ENCODE measurements around the gene ACSF3. TPM values are rescaled to one million over a fixed set of nuclear protein-coding genes. Genes with fewer than 3 reads are reported as not detected.

Gene ACSF3
- total RNA-seq, 2 donors from 2014 or later = 24.1 to 41.7 TPM

DNA sequence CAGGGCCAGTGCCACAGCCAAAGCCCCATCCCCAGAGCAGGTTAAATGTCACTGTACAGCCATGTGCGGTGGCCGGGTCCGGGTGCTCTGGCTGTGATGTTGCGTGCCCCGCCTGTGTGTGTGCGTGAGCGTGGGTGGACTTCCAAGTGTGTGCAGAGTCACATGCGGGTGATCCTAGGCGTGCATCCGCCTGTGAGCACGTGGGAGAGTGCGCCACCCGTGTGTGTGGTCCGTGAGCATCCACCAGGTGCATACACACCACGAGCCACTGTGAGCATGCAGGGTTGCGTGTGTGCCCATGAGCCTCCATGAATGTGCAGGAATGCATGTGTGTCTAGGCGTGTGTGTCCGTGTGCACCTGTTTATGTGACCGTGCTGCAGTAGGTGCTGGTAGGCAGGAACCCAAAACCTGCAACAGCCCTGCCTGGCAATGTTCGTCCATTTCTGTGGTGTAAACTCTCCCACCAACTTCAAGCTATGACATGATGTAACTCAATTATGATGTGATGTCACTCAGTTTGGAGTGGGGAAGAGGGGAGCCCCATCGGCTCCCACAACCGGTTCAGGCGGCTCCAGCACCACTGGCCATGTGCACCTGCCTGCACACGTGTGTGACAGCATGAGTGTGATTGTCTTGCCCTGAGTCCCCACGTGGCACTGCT, 37.6 kb upstream of the ACSF3 start:
- TF ChIP-seq, protein P1, sequence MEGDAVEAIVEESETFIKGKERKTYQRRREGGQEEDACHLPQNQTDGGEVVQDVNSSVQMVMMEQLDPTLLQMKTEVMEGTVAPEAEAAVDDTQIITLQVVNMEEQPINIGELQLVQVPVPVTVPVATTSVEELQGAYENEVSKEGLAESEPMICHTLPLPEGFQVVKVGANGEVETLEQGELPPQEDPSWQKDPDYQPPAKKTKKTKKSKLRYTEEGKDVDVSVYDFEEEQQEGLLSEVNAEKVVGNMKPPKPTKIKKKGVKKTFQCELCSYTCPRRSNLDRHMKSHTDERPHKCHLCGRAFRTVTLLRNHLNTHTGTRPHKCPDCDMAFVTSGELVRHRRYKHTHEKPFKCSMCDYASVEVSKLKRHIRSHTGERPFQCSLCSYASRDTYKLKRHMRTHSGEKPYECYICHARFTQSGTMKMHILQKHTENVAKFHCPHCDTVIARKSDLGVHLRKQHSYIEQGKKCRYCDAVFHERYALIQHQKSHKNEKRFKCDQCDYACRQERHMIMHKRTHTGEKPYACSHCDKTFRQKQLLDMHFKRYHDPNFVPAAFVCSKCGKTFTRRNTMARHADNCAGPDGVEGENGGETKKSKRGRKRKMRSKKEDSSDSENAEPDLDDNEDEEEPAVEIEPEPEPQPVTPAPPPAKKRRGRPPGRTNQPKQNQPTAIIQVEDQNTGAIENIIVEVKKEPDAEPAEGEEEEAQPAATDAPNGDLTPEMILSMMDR (IDR thresholded peaks at IDR 0.05) = no peak
- Histone ChIP-seq H3K9me3 (no peaks in the 10 kb centered on the region), H3K27ac (no peak overlapping the region), H3K36me3 (no peaks in the 10 kb centered on the region), H3K27me3 (replicated peaks; ENCODE audit: insufficient read depth) (no peaks in the 10 kb centered on the region), H3K4me1 (ENCODE audit: control insufficient read depth in 1 of 2, low read depth in 2 of 2) (no peaks in the 10 kb centered on the region), H3K4me3 (no peak overlapping the region)
- ATAC-seq (ENCODE audit: insufficient number of reproducible peaks, low FRiP score, low read depth) (no peak), DNase-seq (ENCODE audit: low spot score) (no peak)

DNA sequence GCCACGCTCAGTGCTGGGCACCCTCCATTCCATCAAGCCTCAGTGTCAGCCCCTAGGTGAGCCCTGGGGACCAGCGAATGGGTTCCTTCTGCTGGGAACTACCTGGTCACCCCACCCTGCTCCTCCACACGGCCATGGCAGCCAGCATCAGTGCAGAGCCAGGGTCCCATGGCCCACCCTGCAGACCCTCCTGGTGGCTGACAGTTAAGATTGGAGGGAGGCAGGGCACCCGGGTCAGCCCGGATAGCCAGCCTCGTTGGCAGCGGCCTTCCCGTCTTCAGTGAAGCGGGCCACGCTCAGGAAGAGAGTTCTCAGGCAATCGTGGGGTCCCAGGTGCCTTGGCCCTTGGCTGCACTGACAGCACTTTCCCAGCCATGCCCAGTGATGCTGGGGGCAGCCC, 37.1 kb upstream of the ACSF3 start:
- Histone ChIP-seq H3K27me3 (replicated peaks; ENCODE audit: insufficient read depth) (no peaks in the 10 kb centered on the region), H3K36me3 (no peaks in the 10 kb centered on the region), H3K4me3 (no peak overlapping the region), H3K27ac (no peak overlapping the region), H3K4me1 (ENCODE audit: control insufficient read depth in 1 of 2, low read depth in 2 of 2) (no peaks in the 10 kb centered on the region), H3K9me3 (no peaks in the 10 kb centered on the region)
- DNase-seq (ENCODE audit: low spot score) (no peak), ATAC-seq (ENCODE audit: insufficient number of reproducible peaks, low FRiP score, low read depth) (no peak)
- TF ChIP-seq, protein P1 (IDR thresholded peaks at IDR 0.05) = no peak

DNA sequence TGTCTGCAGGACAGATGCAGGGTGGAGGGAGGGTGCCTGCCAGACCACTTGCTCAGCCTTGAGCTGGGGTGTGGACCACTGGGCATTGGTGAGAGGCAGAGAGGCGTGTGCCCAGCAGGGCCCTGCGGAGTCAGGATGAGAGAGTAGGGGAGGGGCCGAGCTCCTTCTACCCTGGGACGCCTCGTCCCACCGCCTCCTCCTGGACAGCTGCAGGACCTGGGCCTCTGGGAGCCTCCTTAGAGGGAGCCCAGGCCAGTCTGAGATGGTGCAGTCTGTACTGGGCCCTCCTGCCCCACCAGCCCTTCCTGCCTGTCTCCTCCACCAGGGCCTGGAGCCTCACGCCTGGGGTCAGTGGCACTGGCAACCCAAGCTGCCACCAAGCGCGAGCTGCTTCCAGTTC, 35.9 kb upstream of the ACSF3 start:
- Histone ChIP-seq H3K9me3 (no peaks in the 10 kb centered on the region), H3K27me3 (replicated peaks; ENCODE audit: insufficient read depth) (no peaks in the 10 kb centered on the region), H3K4me1 (ENCODE audit: control insufficient read depth in 1 of 2, low read depth in 2 of 2) (no peaks in the 10 kb centered on the region), H3K36me3 (no peaks in the 10 kb centered on the region), H3K4me3 (no peak overlapping the region), H3K27ac (no peak overlapping the region)
- TF ChIP-seq, protein P1 (IDR thresholded peaks at IDR 0.05) = no peak
- no peak for ATAC-seq (ENCODE audit: insufficient number of reproducible peaks, low FRiP score, low read depth)
- DNase-seq (ENCODE audit: low spot score) = no peak

DNA sequence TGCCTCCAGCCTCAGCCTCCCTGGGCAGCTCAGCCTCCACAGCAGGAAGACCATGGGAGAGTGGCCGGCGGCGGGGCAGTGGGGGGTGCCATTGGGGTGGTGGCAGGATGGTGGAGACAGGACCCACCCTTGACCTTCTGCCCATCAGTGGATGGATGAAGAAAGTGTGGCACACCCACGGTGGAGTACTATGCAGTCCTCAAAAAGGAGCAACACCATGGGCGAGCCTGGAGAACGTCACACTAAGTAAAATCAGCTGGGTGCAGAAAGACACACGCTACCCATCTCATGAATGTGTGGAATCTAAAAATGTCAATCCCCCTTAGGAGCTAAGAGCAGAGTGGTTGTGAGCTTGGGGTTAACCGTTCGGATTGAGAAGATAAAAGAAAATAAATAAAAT, 34.8 kb upstream of the ACSF3 start:
- DNase-seq (ENCODE audit: low spot score) (no peak), ATAC-seq (ENCODE audit: insufficient number of reproducible peaks, low FRiP score, low read depth) (no peak)
- Histone ChIP-seq H3K9me3 (no peaks in the 10 kb centered on the region), H3K27ac (no peak overlapping the region), H3K4me1 (ENCODE audit: control insufficient read depth in 1 of 2, low read depth in 2 of 2) (no peaks in the 10 kb centered on the region), H3K27me3 (replicated peaks; ENCODE audit: insufficient read depth) (no peaks in the 10 kb centered on the region), H3K4me3 (no peak overlapping the region), H3K36me3 (no peaks in the 10 kb centered on the region)
- TF ChIP-seq, protein P1 (IDR thresholded peaks at IDR 0.05) = no peak

DNA sequence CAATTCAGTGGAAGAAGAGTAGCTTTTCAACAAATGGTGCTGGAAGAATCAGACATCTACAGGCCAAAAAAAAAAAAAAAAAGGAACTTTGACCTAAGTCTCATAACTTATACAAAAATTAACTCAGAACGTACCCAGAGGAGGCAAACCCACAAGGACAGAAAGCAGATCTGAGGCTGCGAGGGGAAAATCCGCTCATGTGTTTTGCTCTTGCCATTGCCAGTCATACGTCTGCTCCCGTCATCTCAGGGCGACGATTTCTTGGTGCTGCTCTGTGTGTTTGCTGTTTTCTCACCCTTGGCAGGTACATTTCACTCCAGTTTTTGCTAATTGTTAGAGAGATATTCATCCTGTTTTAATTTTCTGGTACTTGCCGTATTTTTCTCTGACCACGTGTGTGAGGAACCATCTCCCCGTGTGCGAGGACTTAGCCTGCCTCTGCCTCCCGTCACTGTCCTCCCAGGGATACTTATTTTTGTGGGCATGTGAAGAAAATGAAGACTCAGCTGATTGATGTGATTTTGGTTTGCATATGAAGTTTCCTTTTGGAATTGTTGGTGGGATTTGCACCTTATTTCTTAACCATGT, 33.4 kb upstream of the ACSF3 start:
- DNase-seq (ENCODE audit: low spot score) = no peak
- no peak for ATAC-seq (ENCODE audit: insufficient number of reproducible peaks, low FRiP score, low read depth)
- TF ChIP-seq, protein P1 (IDR thresholded peaks at IDR 0.05) = no peak
- H3K4me3 ChIP-seq = no peak overlapping the region
- H3K36me3 ChIP-seq = no peaks in the 10 kb centered on the region
- no peaks in the 10 kb centered on the region for H3K9me3 ChIP-seq
- H3K27ac ChIP-seq = no peak overlapping the region
- no peaks in the 10 kb centered on the region for H3K4me1 ChIP-seq (ENCODE audit: control insufficient read depth in 1 of 2, low read depth in 2 of 2)
- no peaks in the 10 kb centered on the region for H3K27me3 ChIP-seq (replicated peaks; ENCODE audit: insufficient read depth)

Measured in thoracic aorta (tissue), 2 donors.